Keratinocyte (primary cell): ENCODE measurements around the gene NXN. TPM values are rescaled to one million over a fixed set of nuclear protein-coding genes. Genes with fewer than 3 reads are reported as not detected.

ENCODE experiments used
- DNase-seq: peaks from one replicate; pipeline ENCODE4 v3.0.0-alpha.2; 2011; ENCODE audit warnings: low read depth, missing footprints, low spot score
- FAIRE-seq: peaks from 2 replicates; lab custom pipeline; 2011; peaks lifted over from hg19 to GRCh38; lab: Jason Lieb, UNC
- H2AFZ ChIP-seq: 2 replicates; pipeline ENCODE4 v1.6.0; 2012; ENCODE audit warnings: low read length, control low read depth, inconsistent platforms; ENCODE audit not compliant: control insufficient read depth
- H3K27ac ChIP-seq: 2 replicates; pipeline ENCODE4 v1.5.1; 2011; ENCODE audit warnings: low read length; ENCODE audit not compliant: control insufficient read depth, insufficient read depth
- H3K27me3 ChIP-seq: 3 replicates; pipeline ENCODE4 v1.6.0; 2011; ENCODE audit warnings: low read length; ENCODE audit not compliant: control insufficient read depth, insufficient read depth; ENCODE audit errors: extremely low read depth
- H3K36me3 ChIP-seq, 2 experiments: 2 replicates in 1 of 2; 3 replicates in 1 of 2; pipeline ENCODE4 v1.5.1; 2011; ENCODE audit warnings: low read length in 2 of 2, mild to moderate bottlenecking in 1 of 2; ENCODE audit not compliant: control insufficient read depth in 2 of 2, insufficient read depth in 2 of 2; ENCODE audit errors: extremely low read depth in 1 of 2
- H3K4me1 ChIP-seq: 3 replicates; pipeline ENCODE4 v1.5.1; 2011; ENCODE audit warnings: low read length; ENCODE audit not compliant: control insufficient read depth, insufficient read depth; ENCODE audit errors: extremely low read depth
- H3K4me2 ChIP-seq: 3 replicates; pipeline ENCODE4 v1.6.0; 2011; ENCODE audit warnings: low read depth, low read length; ENCODE audit not compliant: control insufficient read depth, insufficient read depth; ENCODE audit errors: extremely low read depth
- H3K4me3 ChIP-seq, 3 experiments: fragments of 200-600 bp in 1 of 3; sonication (generic) in 1 of 3; 2 replicates in 2 of 3; 3 replicates in 1 of 3; pipeline ENCODE4 v1.5.1; 2011 to 2016; ENCODE audit warnings: low read length in 3 of 3, mild to moderate bottlenecking in 3 of 3, control low read depth in 2 of 3, inconsistent platforms in 1 of 3, low read depth in 1 of 3, mixed read lengths in 1 of 3, mixed run types in 1 of 3, moderate library complexity in 1 of 3; ENCODE audit not compliant: control insufficient read depth in 2 of 3, insufficient read depth in 2 of 3; ENCODE audit errors: extremely low read depth in 1 of 3
- H3K79me2 ChIP-seq: 2 replicates; pipeline ENCODE4 v1.6.0; 2012; ENCODE audit warnings: low read length; ENCODE audit not compliant: control insufficient read depth, insufficient read depth
- H3K9ac ChIP-seq: 3 replicates; pipeline ENCODE4 v1.6.0; 2011; ENCODE audit warnings: low read length; ENCODE audit not compliant: control insufficient read depth, insufficient read depth; ENCODE audit errors: extremely low read depth
- H3K9me1 ChIP-seq: 3 replicates; pipeline ENCODE4 v1.6.0; 2011; ENCODE audit warnings: low read length; ENCODE audit not compliant: control insufficient read depth, insufficient read depth; ENCODE audit errors: extremely low read depth
- H3K9me3 ChIP-seq: 2 replicates; pipeline ENCODE4 v1.5.1; 2012; ENCODE audit warnings: low read depth, low read length; ENCODE audit not compliant: control insufficient read depth
- H4K20me1 ChIP-seq: 3 replicates; pipeline ENCODE4 v1.6.0; 2011; ENCODE audit warnings: low read length; ENCODE audit not compliant: control insufficient read depth, insufficient read depth; ENCODE audit errors: extremely low read depth
- CTCF ChIP-seq, 3 experiments: IDR thresholded peaks in 1 of 3; conservative IDR thresholded peaks in 1 of 3; optimal IDR thresholded peaks in 1 of 3; 2 replicates in 2 of 3; 3 replicates in 1 of 3; pipeline versions ENCODE3 to v1.5.1; 2011; ENCODE audit warnings: low read length in 3 of 3, mild to moderate bottlenecking in 3 of 3, moderate library complexity in 2 of 3, control low read depth in 1 of 3, inconsistent platforms in 1 of 3; ENCODE audit not compliant: insufficient read depth in 2 of 3; ENCODE audit errors: extremely low read depth in 1 of 3
- EZH2 ChIP-seq: IDR thresholded peaks from one replicate; pipeline ENCODE4 v1.6.1; 2012; ENCODE audit warnings: inconsistent platforms, mild to moderate bottlenecking, low read length, moderate library complexity
- dilution Hi-C: fragments of 300-500 bp; cut with MboI; formaldehyde crosslinking; loops from one replicate; pipeline ENCODE4 v1.7.0; 2020; ENCODE audit warnings: low sequenced_read_pairs; ENCODE audit not compliant: extremely low pct_ligation_motif_present
- polyA plus RNA-seq, 5 experiments: library from polyadenylated mRNA; depleted of rRNA in 3 of 5; stranded (reverse) in 3 of 5; stranded (forward) in 1 of 5; unstranded in 1 of 5; fragments of >200 nt; gene quantifications; 1 replicate in 1 of 5; 2 replicates in 3 of 5; 3 replicates in 1 of 5; pipeline versions ENCODE4 v1.2.1 to v1.2.3, GENCODE V29; 2011 to 2012; ENCODE audit warnings: missing spikeins in 2 of 5, low read depth in 1 of 5, low replicate concordance in 1 of 5

NXN gene
- polyA plus RNA-seq, 1 donor (not counting 4 experiments of a cell fraction or from before 2014, with no cell fraction given) = 94.4 TPM

GRCh38 chr17:798246-798645, 181.3 kb downstream of the NXN start:
- Histone ChIP-seq H3K9me3 (no peaks in the 10 kb centered on the region), H3K27ac (no peak overlapping the region), H2AFZ (no peak overlapping the region), H3K36me3 (peaks cover 23 to 28% of the 10 kb centered on the region in 2 experiments), H3K4me3 (no peak overlapping the region), H3K9me1 (no peaks in the 10 kb centered on the region), H3K4me2 (no peak overlapping the region), H4K20me1 (no peaks in the 10 kb centered on the region), H3K4me1 (peaks cover 9% of the 10 kb centered on the region), H3K9ac (no peak overlapping the region), H3K27me3 (no peaks in the 10 kb centered on the region), H3K79me2 (no peaks in the 10 kb centered on the region)
- dilution Hi-C loops = loop anchor here (25.0 kb wide), 1 partner anchor 189 kb away; the partner anchor contains the start of genes NXN and TIMM22
- FAIRE-seq (no peak), DNase-seq (no peak)
- TF ChIP-seq CTCF (optimal IDR thresholded peaks at IDR 0.05 in 1 of 3, IDR thresholded peaks at IDR 0.05 in 1 of 3, conservative IDR thresholded peaks at IDR 0.05 in 1 of 3; ENCODE audit: extremely low read depth in 1 of 3, insufficient read depth in 2 of 3, low read length in 3 of 3) (no peak), EZH2 (no peak)

DNA sequence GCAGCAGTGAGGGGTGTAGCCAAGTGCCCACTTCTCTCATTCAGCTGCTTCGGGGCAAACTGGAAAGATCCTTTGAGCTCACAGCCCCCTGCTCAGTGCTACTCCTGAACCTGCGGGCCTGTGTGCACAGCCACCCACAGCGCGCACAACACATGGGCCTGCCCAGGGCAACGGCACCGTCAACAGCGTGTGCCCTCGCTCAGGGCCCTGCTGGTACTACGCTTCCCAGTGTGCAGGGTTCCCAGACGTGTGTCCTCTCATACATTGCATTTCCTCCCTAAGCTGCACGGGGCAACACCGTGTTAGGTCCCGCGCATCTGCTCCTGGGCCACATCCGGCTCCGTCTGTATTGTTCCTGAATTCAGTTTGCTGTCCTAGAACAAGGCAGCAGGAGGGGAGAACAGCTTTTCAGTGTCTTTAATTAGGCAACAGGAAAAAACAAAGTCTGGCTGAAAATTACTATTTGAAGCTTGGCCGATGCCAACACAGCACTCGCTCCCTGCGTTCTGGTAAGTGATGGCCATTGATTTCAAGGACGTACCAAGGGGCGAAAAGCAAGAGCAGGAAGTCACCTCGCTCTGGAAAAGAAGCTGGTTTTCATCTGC, 182.2 kb downstream of the NXN start:
- no peaks in the 10 kb centered on the region for H4K20me1 ChIP-seq
- no peak overlapping the region for H3K4me2 ChIP-seq
- H3K27me3 ChIP-seq = no peaks in the 10 kb centered on the region
- no peaks in the 10 kb centered on the region for H3K9me1 ChIP-seq
- H3K27ac ChIP-seq = no peak overlapping the region
- H3K36me3 ChIP-seq = peaks cover 22 to 23% of the 10 kb centered on the region in 2 experiments
- DNase-seq = no peak
- peaks cover 9% of the 10 kb centered on the region for H3K4me1 ChIP-seq
- no peak overlapping the region for H2AFZ ChIP-seq
- FAIRE-seq = no peak
- H3K9me3 ChIP-seq = no peaks in the 10 kb centered on the region
- H3K4me3 ChIP-seq = no peak overlapping the region
- no peak overlapping the region for H3K9ac ChIP-seq
- no peaks in the 10 kb centered on the region for H3K79me2 ChIP-seq
- TF ChIP-seq EZH2 = no peak
- no peak for TF ChIP-seq CTCF (optimal IDR thresholded peaks at IDR 0.05 in 1 of 3, IDR thresholded peaks at IDR 0.05 in 1 of 3, conservative IDR thresholded peaks at IDR 0.05 in 1 of 3; ENCODE audit: extremely low read depth in 1 of 3, insufficient read depth in 2 of 3, low read length in 3 of 3)
- dilution Hi-C loops = loop anchor here (25.0 kb wide), 1 partner anchor 190 kb away; the partner anchor contains the start of genes NXN and TIMM22
